Left hindlimb (tissue), 1 donor: ENCODE measurements around the gene CHL1.

ENCODE experiments used
- DNase-seq: peaks from one replicate; pipeline ENCODE4 v3.0.0-alpha.2; 2018

Gene CHL1

DNA sequence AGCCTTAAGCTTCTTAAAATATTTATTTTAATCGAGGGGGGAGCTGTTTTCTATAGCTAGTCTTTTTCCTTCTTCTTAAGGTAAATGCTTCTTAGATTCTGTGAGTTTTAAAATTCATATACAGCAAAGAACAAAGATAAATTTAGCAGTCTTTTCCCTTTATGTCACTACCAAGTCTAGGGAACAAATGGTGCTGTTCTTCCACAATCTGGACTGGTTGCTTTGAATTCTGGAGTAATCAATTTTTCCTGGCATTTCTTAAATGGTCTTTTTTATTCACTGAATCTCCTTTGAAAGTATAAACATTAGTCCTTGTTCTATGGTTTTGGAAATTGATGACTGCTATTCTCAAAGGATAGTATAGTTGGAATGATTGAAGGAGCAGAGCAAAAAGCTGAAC is 82.8 kb downstream of the CHL1 start:
- no peak for DNase-seq

DNA sequence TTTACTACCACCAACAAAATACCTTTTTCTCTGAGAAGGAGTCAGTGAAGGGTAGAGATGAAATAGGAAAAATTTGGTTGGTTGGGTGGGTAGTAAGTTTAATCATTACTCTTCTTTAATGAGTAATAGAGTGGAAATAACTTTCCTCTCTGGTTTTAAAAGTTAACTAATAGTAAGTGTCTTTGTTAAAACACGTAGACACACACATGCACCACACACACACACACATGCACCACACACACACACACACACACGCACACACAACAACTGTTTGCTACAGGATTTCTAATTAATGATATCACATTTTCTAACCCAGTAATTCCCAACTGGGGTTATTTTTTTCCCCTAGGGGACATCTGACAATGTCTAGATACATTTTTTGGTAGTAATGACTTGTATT is 84.1 kb downstream of the CHL1 start:
- no peak for DNase-seq

DNA sequence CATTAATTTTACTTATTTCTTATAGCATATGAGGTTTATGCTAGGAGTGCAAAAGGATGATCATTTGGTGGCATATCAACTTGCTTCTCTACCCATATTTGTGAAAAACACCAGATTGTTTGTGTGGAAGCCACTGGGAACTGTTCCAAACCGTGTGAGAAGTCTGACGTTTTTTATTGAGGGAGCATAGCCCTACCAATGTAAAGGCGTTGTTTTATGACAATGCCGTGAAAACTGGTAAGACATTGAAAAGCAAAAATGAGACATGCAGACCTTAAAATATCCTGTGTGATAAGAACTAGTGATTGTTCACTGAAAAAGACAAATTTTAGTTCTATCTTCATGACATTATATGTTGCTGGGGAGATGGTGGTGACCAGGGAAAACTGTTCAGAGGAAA is 87.8 kb downstream of the CHL1 start:
- no peak for DNase-seq

DNA sequence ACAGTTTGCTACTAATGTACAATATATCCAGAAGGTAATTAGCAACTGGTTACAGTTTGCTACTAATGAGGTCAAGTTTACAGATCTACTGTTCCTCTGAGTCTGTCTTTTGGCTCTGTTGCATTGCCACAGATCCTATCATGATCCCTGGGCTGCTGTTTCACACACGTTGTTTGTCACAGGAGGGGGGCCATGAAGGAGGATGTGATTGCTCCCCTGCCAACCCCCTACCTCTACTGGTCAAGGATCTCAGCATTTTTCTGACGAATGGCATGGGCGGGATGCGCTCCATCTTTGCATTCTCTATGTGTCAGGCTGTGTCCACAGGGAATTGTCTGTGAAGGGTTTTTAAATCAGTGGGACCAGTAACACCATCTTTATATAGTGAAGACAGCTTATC is 91.9 kb downstream of the CHL1 start:
- DNase-seq = no peak

DNA sequence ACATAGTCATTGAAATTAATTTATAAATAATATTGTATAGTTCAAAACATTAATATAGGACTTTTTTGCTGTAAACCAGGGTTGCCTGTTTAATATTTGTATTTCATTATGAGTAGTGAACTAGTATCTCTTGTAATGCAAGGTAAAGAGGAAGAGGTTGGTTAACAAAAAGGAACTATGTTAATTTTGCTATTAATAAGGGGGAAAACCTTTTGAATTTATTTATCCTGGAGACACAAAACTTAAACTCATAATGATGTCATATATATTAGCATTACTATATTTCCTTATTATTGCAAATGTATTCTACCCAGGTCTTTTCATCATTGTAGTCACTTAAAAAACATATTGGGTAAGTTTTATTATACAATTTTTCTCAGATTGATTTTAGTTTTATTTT is 94.5 kb downstream of the CHL1 start:
- no peak for DNase-seq

DNA sequence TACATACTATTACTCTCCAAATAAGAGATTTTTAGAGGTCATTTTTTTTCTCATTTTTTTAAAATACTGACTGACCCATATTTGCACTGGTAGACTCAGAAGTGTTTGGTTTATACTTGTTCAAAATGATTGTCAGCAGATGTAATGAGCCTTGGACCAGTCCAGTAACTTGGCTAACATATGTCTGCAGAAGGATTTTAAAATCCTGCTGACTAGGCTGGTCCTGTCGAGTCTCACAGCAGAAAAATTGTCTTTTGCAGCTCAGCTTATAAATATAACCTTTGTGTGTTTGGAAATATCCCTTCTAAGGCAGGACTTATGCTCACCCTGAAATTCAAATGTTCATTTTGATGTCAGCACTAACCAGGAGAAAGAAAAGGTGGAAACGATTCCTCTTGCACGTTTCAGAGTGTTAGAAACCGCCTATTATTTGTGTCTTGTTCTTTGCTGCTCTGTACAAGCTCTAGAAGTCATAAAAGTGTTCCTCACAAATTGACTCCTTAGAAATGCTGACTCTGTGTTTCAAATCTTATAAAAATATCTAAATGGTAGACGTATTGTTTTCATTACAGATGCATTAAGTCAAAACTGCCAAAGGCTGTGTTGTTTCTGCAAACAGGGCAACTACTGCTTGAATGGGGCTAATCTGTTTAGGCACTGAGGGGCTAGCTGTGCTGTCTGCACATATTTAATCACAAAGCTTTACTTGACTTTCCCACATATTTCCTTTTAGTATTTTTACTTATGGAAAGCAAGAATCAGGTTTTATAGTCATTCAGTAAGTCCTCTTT is 95.3 kb downstream of the CHL1 start:
- no peak for DNase-seq

DNA sequence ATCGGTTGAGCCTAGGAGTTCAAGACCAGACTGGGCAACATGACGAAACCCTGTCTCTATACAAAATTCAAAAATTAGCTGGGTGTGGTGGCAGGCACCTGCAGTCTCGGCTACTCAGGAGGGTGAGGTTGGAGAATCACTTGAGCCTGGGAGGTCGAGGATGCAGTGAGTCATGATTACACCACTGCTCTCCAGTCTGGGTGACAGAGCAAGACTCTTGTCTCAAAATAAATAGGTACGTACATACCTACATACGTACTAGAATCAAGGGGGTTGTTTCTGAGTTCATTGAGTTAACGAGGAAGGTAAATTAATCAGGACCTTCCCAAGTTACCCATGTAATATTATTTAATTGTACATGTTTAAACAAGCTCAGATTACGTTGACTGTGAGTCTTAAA is 97.5 kb downstream of the CHL1 start:
- DNase-seq = no peak

DNA sequence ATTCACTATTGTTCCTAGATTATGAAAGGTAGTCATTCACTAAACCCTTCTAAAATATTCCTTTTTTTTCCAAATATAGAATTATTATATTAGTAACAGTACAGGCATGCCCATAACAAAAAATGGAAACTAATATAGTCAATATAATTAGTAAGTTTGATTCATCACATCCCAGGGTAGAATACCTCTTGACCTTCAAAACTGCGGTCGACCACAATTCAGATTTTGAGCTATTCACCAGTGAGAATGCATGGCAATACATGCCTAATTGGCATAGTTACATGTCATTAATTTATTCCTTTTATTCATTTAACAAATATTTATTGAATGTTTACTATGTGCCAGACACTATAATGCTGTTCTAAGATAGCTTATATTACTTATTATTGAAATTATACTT is 98.0 kb downstream of the CHL1 start:
- no peak for DNase-seq

DNA sequence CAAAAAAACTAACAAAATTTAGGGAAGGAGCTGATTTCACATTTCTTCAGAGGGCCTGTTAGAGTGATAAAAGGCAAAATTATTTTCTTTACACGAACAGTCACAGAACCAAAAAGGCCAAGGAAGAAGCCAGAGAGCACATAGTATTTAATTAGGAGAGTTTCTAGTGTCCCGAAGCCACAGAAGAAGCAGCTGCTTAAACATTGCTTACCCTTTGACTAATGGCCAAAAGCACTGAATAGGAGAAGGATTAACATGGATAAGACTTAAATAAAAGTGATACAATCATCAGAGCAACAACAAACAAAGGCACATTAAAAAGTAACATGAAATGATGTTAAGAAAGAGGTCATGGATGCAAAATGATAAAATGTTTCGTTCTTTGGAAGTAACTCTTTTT is 98.6 kb downstream of the CHL1 start:
- no peak for DNase-seq

DNA sequence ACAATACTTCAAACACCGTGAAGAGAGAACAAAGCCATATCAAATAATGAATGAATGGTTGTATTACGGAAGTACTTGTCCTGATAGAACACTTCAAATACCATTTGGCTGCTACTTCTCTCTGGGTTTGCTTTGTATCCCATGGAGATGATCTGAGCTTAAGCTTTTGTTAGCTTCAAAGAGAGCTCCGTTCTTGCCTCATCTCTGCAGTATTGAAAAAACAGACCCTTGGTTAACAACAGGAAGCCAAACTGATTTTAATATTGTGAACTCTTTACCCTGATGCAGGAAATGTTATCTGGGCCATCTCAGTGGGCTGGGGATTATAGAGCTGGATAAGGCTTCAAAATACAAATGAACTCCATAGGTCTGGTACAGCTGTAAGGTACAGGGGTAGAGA is 101.0 kb downstream of the CHL1 start:
- no peak for DNase-seq

DNA sequence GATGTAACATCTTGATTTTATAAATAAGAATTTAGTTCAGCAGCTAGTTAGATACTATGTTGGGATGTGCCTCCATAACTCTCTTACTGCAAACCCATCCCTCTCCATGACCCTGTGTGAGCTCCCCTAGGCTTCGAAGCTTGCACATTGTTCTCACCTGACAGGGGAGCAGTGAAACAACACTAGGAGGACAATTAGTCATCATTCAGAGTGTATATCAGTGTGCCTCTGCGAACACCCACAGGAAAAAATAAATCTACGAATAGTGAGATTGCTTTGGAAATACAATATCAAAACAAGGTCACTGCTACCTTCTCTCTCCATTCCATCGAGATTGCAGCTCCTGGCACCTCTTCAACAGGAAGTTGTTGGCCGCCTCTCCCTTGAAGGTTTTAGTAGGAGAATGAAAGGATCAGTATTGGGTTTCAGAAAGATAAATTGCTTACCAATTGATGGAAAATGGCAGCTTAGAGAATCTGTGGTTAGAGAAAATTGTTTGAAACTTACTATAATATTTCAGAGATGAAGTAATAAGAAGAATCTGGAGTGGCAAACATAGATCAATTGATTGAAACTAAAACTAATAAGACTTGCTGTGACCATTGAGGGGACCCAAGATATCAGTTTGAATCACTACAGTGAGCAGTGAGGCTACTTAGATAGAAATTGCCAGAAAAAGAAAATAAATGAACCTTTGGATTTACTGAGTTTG is 103.2 kb downstream of the CHL1 start:
- no peak for DNase-seq

DNA sequence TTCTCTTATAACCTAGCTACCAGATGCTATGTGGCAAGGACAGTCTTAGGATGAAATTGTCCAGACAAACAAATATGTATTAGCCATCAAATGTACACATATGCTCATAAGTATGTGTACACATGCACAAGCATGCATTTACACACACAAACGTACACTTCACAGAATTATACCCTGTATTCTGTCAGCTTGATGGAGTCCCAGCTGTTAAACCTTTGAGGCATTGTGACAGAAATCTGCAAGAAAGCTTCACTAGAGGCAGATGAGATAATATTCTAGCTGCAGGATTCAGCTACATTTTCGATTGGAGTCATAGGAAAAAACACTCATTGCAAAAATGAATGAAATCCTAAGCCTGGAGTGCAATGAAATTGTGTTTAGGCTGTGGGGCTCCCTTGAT is 110.6 kb downstream of the CHL1 start:
- no peak for DNase-seq

DNA sequence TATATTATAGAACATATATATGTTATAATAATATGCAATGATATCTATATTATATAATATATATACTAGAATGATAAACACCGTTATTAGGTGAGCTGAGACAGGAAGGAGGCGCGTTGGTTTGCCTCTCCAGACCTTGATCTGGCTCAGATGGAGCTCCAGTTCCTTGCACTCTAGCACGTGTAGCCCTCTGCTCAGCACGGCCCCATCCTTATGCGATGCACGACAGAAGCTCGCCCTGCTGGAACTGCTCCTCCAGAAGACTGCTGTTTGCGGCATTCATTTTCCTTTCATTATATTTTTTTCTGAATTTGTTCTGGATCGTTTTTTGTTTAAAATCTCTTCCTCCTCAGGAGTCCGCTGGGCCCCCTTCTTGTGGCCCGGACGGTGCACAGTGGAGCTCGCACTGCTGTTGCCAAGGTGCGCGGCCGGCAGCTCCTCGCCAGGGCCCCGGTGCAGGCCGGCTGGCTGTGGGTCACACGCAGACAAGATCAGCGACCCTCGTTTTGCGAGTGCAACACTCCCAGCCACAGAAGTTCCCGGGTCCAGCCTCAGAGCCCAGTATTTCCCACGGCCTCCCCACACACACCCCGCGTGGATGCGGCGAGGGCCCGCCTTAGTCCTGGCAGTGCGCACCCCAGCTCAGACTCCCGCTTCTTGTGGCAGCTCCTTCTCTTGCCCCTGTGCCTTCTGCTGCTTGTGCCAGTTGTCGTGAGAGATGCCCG is 112.2 kb downstream of the CHL1 start:
- DNase-seq = no peak

DNA sequence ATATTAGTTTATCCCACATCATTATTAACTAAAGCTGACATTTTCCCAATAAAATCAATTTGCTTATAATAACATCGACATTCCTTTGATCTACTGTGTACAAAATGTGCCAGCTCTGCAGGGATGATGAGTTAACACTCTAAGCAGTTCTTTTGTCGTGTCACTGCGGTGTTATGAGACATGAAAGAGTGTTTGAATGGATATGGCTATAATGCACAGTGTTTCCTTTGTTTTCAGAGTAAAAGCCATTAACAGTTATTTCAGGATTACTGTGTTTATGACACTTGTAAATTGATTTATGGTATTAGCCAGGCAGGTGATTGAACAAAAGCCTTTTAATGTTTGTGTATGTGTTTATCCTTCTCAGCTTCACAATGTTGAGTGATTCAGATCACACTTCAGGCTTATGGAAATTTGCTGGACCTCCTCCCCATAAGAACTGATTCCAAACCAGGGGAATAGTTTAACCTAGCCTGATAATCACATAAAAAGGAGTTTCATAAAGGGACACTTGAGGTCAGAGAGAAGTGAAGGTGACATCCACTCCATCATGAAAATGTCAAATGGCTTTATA is 115.7 kb downstream of the CHL1 start:
- DNase-seq = no peak

DNA sequence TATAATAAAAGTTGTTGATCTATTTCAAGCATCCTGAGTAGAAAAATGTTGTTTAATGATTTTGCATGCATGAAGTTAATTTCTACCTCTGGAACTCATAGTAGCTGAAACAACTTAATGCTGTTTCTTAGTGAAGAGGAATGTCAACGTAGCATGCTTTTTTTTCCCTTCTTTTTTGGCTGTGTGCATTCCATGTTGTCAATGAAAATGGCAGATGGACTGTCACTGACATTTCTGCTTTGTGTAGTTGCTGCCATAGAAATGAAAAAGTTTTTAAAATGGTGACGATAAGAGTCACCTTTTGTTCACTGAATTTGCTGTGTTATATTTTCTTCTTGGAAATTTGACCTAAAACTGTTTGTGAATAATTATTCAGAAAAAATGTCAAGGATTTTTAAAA is 116.3 kb downstream of the CHL1 start:
- DNase-seq = no peak

DNA sequence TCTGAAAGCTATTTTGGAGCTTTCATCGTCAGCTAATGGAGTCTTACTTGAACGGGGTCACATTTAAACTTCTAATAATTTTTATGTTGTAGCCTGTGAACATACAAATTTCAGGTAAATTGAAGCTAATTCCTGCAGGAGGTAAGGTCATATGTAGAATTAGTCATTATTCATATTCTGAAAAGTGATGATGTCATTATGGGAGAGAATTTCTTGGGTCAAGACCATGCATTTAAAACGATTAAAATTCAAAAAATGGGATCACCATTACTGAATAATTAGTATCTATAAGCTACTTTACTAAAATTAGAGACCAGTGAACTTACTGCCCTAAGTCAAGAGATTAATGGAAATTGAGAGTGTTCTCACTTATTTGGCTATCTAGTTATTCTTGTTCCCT is 120.4 kb downstream of the CHL1 start:
- DNase-seq = no peak

DNA sequence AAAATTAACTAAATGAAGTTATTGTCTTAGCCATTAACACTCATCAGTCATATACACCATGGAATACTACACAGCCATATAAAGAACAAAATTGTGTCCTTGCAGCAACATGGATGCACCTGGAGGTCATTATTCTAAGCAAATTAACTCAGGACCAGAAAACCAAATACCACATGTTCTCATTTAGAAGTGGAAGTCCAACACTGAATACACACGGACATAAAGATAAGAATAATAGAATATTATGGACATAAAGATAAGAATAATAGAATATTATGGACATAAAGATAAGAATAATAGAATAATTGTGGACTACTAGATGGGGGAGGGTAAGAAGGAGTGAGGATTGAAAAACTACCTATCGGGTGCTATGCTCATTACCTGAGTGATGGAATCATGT is 122.3 kb downstream of the CHL1 start:
- no peak for DNase-seq

DNA sequence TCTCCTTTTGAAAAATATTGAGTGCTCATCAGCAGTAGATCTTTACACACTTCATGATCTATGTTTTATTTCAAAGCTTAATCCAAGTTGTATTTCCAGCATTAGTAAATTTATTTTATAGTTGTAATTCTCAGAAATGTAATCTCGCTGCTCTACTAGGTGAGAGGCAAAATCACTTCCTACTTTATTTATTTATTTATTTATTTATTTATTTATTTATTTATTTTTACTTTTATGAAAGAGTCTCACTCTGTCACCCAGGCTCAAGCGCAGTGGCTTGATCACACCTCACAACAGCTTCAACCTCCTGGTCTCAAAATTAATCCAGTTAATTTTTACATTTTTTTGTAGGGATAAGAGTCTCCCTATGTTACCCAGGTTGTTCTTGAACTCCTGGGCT is 127.9 kb downstream of the CHL1 start:
- no peak for DNase-seq

DNA sequence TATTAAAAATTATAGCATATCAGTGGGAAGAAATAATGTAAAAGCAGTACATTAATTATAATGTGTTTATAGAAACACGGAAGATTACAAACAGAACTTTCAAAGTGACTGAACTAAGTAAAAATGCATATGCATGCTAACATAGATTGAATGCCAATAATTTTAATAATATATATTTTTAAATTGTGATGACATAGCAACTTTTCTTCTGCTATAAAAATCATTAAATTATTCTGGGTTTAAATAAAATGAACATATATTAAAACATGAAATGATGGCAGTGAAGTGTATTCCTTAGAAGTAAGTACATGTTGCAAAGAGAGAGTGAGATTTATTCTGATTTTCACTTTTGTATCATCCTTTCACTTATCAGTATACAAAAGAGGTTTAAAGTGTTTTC is 128.9 kb downstream of the CHL1 start:
- no peak for DNase-seq

DNA sequence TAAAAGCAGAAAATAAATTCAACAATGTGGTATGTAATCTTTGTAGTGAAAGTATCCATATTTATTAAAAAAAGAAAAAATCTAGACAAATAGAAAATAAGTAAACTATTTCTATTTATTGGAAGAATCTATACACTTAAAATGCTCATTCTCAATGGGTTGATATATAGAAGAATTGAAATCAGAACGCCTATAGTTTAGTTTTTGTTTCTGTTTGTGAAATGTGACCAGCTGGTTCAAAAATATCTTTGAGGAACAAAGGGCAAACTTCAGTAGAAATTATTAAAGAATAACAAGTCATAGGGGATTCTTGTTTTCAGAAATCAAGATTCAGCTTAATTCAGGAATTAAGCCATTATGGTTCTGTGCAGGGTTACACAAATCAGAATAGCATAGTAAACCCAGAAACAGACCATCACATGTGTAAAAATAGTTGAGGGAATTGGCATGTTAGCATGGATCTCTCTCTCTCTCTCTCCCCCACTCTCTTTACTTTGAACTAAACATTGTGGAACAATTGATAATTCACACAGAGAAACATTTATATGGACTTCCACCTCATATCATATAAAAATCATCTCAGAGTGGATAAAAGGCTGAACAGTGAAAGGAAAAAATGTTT is 134.0 kb downstream of the CHL1 start:
- DNase-seq = no peak

DNA sequence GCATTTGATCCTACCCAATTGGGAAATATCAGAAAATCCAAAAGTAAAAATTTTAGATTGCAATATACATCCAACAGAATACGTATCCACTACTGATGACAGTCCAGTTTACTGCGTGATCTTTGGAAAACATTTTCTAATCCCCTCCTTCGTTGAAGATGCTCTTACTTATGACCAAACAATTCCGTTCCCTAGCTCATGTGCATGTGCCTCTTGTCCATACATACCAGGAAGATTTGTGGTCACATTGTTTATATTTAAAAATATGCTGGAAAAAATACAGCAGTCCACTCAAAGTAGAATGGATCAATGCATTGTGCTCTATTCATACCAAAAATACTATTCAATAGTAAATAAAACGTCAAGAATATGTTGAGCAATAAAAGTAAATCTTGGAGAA is 135.3 kb downstream of the CHL1 start:
- DNase-seq = no peak

DNA sequence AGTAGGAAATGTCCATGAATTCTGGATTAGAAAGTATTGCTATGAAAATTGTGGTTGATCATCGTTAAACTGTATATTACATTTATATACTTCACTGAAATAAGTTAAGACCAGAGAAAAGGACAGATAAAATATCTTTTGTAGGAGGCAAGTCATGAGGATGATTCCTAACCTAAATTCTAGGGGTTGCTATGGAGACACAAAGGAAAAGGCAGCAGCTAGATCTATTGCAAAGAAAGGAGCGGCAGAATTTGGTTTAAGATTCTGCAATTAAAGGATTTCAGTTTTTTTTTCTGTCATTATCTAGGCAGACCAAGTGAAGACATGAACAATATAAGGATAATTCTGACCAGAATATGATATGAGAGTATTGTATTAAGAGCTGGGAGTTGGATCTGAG is 136.1 kb downstream of the CHL1 start:
- no peak for DNase-seq

DNA sequence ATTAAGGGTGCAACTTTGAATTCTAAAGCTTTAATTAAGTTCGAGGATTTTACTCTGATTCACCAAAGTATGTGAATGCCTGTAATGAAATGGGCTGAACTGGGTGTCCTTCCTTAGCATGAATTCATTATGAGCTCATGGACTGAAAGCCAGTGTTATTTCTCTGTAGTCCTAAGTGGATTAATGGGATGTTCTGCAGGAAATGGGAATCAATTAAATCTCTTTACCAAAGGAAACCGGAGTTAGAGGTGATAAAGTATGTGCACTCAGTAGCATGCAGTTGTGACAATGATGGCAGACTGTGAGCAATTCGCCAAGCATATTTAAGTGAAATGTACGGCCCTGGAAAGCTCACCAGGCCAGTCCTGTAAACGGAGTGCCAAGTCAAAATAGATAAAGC is 138.7 kb downstream of the CHL1 start:
- no peak for DNase-seq
